HL-60 (cell line): ENCODE results near the gene CLDN9.

Experiments used
- DNase-seq, 2 experiments: peaks; one replicate each; pipeline ENCODE4 v3.0.0-alpha.2; 2010 to 2020; ENCODE audit warnings: low read depth in 1 of 2, low spot score in 1 of 2
- H3K27ac ChIP-seq: fragments of 250-450 bp; sonication (Bioruptor Pico); replicated peaks from 2 replicates; pipeline ENCODE4 v1.5.1; 2020; ENCODE audit warnings: mild to moderate bottlenecking, moderate library complexity
- H3K27me3 ChIP-seq: fragments of 250-450 bp; sonication (Bioruptor Pico); 2 replicates; pipeline ENCODE4 v1.5.1; 2021; ENCODE audit warnings: mild to moderate bottlenecking, moderate library complexity; ENCODE audit not compliant: insufficient read depth, poor library complexity, severe bottlenecking
- H3K4me3 ChIP-seq: replicated peaks from 2 replicates; pipeline ENCODE4 v1.5.1; 2011; ENCODE audit warnings: mild to moderate bottlenecking, control low read depth, low read length; ENCODE audit not compliant: insufficient read depth
- GABPA ChIP-seq: IDR thresholded peaks from 2 replicates; pipeline ENCODE4 v1.6.1; 2012; ENCODE audit warnings: low read depth
- POLR2AphosphoS5 ChIP-seq: IDR thresholded peaks from 2 replicates; pipeline ENCODE4 v1.6.1; 2012; ENCODE audit warnings: low read depth
- SPI1 ChIP-seq: IDR thresholded peaks from 2 replicates; pipeline ENCODE4 v1.6.1; 2012; ENCODE audit warnings: low read depth, mild to moderate bottlenecking, borderline replicate concordance
- TF ChIP-seq, protein P1 (sequence below): IDR thresholded peaks from one replicate; pipeline ENCODE4 v1.5.1; 2011; ENCODE audit warnings: low read length, control low read depth, inconsistent platforms; ENCODE audit not compliant: insufficient read depth
- TF ChIP-seq, protein P2 (sequence below): IDR thresholded peaks from 2 replicates; pipeline ENCODE4 v1.6.1; 2012; ENCODE audit warnings: low read depth; ENCODE audit not compliant: insufficient replicate concordance

Gene CLDN9

DNA sequence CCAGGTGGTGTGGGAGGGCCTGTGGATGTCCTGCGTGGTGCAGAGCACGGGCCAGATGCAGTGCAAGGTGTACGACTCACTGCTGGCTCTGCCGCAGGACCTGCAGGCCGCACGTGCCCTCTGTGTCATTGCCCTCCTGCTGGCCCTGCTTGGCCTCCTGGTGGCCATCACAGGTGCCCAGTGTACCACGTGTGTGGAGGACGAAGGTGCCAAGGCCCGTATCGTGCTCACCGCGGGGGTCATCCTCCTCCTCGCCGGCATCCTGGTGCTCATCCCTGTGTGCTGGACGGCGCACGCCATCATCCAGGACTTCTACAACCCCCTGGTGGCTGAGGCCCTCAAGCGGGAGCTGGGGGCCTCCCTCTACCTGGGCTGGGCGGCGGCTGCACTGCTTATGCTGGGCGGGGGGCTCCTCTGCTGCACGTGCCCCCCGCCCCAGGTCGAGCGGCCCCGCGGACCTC lies 798 bp downstream of the CLDN9 start:
- TF ChIP-seq POLR2AphosphoS5 = no peak
- Histone ChIP-seq H3K27ac (no peak overlapping the region), H3K27me3 (no peaks in the 10 kb centered on the region), H3K4me3 (no peak overlapping the region)
- no peak for DNase-seq

DNA sequence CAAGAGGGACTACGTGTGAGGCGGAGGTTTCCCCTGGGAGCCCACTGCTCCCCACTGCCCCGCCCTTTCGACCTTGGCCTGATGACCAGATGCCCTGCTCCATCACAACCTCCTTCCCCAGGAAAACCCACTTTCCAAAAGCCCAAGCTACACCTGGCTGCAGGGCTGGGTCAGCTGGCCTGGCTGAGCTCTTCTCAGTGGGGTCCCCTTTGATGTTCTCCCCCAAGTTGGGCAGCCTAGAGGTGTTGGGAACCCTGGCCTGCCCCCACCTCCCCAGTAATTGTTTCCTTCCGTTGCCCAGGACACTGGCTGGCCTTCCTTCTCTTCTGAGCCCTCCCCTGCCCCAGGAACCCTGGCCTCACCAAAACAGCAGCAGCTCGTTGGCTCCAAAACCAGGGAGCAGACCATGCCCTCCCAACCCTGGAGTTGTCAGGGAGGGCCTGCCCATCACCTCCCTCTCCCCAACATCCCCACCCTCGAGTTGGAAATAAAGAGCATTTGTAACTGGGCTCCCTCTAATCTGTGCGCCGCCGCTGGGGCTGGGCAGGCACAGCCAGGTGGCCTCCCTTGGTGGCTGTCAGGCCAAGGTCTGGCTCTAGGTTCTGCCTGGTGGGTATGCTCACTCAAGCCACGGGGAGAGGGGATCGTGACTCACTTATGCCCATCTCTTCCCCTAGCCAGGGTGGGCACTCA lies 1.4 kb downstream of the CLDN9 start:
- no peak for DNase-seq
- Histone ChIP-seq H3K27ac (no peak overlapping the region), H3K4me3 (no peak overlapping the region), H3K27me3 (no peaks in the 10 kb centered on the region)
- no peak for TF ChIP-seq GABPA

DNA sequence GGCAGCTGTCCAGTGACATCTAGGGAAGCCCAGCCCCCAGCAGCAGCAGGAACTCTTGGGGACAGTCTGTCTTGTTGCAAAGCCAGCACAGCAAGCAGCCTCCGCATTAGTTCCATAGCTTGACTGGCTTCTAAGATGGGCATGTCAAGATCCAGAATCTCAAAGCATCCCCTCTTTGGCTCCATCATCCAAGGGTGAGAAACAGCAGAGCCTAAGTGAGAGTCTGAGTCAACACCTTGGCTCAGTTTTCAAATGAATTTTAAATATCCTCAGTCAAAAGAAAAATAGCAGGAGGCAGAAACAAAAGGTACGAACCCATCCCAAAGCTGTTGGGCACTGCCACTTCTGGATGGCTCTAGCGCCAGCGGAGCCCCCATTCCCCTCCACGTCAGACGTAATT lies 2.2 kb downstream of the CLDN9 start:
- no peak overlapping the region for H3K4me3 ChIP-seq
- DNase-seq = no peak
- H3K27ac ChIP-seq = no peak overlapping the region
- TF ChIP-seq, protein P1, sequence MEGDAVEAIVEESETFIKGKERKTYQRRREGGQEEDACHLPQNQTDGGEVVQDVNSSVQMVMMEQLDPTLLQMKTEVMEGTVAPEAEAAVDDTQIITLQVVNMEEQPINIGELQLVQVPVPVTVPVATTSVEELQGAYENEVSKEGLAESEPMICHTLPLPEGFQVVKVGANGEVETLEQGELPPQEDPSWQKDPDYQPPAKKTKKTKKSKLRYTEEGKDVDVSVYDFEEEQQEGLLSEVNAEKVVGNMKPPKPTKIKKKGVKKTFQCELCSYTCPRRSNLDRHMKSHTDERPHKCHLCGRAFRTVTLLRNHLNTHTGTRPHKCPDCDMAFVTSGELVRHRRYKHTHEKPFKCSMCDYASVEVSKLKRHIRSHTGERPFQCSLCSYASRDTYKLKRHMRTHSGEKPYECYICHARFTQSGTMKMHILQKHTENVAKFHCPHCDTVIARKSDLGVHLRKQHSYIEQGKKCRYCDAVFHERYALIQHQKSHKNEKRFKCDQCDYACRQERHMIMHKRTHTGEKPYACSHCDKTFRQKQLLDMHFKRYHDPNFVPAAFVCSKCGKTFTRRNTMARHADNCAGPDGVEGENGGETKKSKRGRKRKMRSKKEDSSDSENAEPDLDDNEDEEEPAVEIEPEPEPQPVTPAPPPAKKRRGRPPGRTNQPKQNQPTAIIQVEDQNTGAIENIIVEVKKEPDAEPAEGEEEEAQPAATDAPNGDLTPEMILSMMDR = no peak
- TF ChIP-seq SPI1 (no peak), POLR2AphosphoS5 (no peak), GABPA (no peak)
- TF ChIP-seq, protein P2, sequence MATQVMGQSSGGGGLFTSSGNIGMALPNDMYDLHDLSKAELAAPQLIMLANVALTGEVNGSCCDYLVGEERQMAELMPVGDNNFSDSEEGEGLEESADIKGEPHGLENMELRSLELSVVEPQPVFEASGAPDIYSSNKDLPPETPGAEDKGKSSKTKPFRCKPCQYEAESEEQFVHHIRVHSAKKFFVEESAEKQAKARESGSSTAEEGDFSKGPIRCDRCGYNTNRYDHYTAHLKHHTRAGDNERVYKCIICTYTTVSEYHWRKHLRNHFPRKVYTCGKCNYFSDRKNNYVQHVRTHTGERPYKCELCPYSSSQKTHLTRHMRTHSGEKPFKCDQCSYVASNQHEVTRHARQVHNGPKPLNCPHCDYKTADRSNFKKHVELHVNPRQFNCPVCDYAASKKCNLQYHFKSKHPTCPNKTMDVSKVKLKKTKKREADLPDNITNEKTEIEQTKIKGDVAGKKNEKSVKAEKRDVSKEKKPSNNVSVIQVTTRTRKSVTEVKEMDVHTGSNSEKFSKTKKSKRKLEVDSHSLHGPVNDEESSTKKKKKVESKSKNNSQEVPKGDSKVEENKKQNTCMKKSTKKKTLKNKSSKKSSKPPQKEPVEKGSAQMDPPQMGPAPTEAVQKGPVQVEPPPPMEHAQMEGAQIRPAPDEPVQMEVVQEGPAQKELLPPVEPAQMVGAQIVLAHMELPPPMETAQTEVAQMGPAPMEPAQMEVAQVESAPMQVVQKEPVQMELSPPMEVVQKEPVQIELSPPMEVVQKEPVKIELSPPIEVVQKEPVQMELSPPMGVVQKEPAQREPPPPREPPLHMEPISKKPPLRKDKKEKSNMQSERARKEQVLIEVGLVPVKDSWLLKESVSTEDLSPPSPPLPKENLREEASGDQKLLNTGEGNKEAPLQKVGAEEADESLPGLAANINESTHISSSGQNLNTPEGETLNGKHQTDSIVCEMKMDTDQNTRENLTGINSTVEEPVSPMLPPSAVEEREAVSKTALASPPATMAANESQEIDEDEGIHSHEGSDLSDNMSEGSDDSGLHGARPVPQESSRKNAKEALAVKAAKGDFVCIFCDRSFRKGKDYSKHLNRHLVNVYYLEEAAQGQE = no peak
- H3K27me3 ChIP-seq = no peaks in the 10 kb centered on the region

DNA sequence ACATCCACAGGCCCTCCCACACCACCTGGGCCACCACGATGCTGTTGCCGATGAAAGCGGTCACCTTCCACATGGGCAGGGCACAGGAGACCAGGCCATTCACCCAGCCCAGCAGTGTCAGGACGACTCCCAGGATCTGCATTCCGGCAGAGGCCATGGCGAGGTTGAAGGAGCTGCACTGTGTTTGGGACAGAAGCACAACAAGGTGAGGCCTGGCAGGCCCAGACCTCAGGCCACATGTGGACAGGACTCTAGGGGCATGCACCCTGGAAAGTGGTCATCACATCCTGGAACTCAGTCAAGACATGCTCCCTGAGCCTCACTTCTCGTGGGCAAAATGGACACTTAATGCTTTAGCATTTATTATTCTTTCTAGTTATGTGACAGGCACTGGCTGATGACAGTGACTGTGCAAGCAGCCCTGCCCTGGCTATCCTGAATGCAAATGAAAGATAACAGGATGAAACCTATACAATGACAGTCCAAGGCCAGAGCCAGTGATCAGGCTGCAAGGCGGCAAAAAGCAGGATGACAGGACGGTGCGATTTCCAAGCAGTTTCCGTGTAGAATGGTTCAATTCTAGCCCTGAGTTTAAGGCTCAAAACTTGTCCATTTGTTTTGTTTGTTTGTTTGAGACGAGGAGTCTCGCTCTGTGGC lies 3.3 kb downstream of the CLDN9 start:
- TF ChIP-seq, protein P2 = no peak
- TF ChIP-seq SPI1 = no peak
- TF ChIP-seq, protein P1 = no peak
- TF ChIP-seq POLR2AphosphoS5 = no peak
- no peak for TF ChIP-seq GABPA
- H3K27ac ChIP-seq = no peak overlapping the region
- no peak for DNase-seq
- no peak overlapping the region for H3K4me3 ChIP-seq
- H3K27me3 ChIP-seq = no peaks in the 10 kb centered on the region

DNA sequence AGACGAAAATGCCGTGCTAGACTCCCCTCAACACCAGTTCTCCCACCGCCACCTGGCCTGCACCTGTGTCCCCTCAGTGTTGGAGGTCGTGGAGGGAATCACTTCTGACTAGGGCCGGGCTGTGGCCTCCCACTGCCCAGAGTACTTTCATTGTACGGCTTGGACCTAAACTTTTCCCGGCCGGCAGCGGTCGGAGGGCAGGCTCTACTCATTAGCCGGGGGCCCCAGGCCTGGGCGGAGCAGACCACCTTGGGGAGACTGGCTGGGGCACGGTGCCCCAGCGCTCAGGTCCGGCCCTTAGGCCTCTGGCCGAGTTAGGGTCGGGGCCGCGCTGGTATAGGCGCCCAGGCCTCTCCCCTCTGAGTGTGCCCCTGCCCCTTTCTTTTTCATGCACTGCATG lies 4.6 kb downstream of the CLDN9 start:
- no peak overlapping the region for H3K27ac ChIP-seq
- no peaks in the 10 kb centered on the region for H3K27me3 ChIP-seq
- H3K4me3 ChIP-seq = no peak overlapping the region
- DNase-seq = no peak
- TF ChIP-seq, protein P1 = no peak
- TF ChIP-seq POLR2AphosphoS5 (no peak), SPI1 (no peak), GABPA (no peak)
- TF ChIP-seq, protein P2 = no peak
